HG03469 (cell line): ENCODE results near the gene HCST.
"Not testable (repeated sequence)": the region's sequence is repeated elsewhere in the genome, so short reads cannot be mapped to it uniquely, and the experiment has no call there.

Experiments
- ATAC-seq: cut with Tn5 transposase; IDR thresholded peaks from one replicate; pipeline ENCODE4 v1.9.1; 2021; ENCODE audit warnings: mild to moderate bottlenecking, moderate library complexity, moderate number of reproducible peaks; ENCODE audit not compliant: unreplicated experiment

The HCST gene, protein sequence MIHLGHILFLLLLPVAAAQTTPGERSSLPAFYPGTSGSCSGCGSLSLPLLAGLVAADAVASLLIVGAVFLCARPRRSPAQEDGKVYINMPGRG

DNA sequence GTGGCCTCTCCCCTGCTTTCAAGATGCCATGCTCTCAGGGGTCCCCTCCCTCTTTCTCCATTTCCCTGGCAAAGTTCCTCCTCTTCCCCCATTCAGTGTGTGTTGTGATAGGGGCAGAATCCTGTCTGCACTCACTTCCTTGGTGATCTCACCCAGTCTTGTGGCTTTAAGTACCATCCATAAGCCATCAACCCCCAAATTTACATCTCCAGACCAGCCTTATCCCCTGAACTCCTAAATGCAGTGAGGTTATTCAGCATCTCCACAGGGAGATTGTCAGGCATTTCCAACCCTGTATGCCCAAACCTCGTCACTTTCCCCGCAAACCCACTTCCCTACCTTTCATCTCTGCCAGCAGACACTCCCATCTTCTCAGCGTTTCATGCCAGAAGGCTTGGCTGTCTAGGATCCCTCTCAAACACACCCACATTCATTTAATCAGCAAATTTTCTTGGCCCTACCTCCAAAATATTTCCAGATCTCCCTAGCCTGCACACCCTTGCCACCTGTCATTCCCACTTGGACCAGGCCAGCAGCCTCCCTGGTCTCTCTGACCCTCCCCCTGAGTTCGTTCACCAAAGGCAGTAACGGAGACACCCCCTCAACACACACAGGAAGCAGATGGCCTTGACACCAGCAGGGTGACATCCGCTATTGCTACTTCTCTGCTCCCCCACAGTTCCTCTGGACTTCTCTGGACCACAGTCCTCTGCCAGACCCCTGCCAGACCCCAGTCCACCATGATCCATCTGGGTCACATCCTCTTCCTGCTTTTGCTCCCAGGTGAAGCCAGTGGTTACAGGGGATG, at the start of gene HCST:
HCST (plus strand) TSS at position 676 of the 808 bp plus-strand sequence; CDS start at position 741, 65 bp downstream.
- no peak for ATAC-seq

GRCh38 chr19:35853038-35853756, 49.1 kb upstream of the HCST start:
- ATAC-seq = no peak

GRCh38 chr19:35856546-35857149, 45.7 kb upstream of the HCST start, which contains the start of gene KIRREL2:
Gene KIRREL2, plus strand, starts transcription at chr19:35856911. Its CDS starts 209 bp downstream, at chr19:35857120.
- no peak for ATAC-seq

DNA sequence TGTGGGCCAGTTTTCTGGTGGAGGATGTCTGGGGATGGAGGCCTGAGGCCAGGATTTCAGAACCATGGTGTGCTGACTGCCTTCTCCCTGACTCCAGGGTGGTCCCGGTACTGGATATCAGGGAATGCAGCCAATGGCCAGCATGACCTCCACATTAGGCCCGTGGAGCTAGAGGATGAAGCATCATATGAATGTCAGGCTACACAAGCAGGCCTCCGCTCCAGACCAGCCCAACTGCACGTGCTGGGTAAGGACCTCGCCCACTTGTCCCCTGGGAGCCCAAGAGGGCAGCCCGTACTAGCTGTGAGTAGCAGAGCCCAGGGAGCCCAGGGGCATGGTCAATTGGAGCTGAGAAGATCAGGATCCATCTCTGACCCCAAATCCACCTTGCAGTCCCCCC, 44.0 kb upstream of the HCST start:
- no peak for ATAC-seq

- ATAC-seq = no peak
Observed at GRCh38 chr19:35859414-35859813, 42.9 kb upstream of the HCST start.

GRCh38 chr19:35860436-35860817, 41.9 kb upstream of the HCST start:
- no peak for ATAC-seq

GRCh38 chr19:35860818-35861639, 41.3 kb upstream of the HCST start:
- no peak for ATAC-seq

GRCh38 chr19:35861640-35862160, 40.6 kb upstream of the HCST start:
- ATAC-seq = no peak

GRCh38 chr19:35862528-35862927, 39.8 kb upstream of the HCST start:
- no peak for ATAC-seq

- no peak for ATAC-seq
Observed at GRCh38 chr19:35863018-35863417, 39.3 kb upstream of the HCST start.

DNA sequence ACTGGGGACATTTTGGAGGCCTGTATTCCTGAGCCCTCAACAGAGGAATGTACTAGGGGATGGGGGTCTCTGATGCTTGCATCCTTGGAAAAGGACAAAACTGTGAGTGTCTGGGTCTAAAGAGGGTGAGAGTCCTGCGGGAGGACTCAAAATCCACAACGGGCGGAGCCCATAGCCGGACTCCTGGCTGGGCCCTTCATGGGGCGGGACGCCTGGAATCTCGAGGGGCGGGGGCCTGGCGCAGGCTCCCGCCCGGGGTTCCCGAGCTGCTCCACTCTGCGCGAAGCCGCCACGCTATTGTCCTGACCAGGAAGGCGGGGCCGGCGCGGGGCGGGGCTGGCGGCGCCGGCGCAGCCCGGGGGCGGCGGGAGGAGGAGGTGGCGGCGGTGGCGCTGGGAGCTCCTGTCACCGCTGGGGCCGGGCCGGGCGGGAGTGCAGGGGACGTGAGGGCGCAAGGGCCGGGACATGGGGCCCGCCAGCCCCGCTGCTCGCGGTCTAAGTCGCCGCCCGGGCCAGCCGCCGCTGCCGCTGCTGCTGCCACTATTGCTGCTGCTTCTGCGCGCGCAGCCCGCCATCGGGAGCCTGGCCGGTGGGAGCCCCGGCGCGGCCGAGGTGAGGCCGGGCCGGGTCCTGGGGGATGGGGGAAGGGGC, 34.0 kb upstream of the HCST start, which contains the start of gene APLP1:
APLP1 (plus strand) TSS at position 403 of the 651 bp plus-strand sequence; CDS start at position 466, 63 bp downstream.
- ATAC-seq = no peak

DNA sequence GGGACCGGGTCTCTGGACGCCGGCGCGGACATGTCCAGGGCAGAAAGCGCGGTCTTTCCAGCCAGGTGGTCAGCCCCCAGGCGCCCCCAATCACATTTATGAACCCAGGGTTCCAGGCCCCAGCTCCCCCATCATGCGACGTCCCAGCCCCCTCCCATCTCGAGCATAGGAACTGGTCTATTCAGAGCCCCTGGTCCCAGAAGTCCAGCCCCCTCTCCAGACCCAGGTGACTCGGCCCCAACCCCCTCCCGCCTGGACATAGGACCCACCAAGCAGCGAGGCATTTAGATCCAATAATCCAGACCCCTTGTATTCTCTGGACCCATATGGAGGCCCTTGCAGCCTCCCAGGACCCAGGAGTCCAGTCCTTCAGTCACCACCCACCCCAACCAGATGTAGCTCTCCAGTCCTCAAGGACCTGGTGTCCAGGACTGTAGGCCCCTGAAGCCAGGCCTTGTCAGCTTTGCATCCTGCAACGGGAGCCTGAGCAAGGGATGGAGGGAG, 33.5 kb upstream of the HCST start:
- ATAC-seq = no peak

- ATAC-seq = peak; percentile 41
Observed at GRCh38 chr19:35869327-35870123, 32.8 kb upstream of the HCST start.

DNA sequence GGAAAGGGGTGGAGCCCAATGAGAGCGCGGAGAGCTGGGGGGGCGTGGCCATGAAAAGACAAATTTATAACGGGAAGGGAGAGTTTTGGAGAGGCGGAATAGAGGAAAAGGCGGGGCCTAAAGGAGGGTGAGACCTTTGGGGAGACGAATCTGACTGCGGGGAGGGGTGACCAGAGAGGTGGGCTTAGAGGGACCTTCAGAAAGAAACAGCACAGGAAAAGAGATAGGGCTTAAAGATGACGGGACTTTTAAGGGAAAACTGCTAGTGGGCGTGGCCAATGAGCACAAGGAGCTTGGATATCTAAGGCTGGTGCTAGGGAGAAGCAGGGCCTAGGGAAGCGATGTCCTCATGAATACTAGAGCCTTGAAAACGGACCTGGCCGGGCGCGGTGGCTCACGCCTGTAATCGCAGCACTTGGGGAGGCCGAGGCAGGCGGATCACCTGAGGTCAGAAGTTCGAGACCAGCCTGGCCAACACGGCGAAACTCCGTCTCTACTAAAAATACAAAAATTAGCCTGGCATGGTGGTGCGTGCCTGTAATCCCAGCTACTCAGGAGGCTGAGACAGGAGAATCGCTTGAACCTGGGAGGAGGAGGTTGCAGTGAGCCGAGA, 32.1 kb upstream of the HCST start:
- not testable (repeated sequence) for ATAC-seq

DNA sequence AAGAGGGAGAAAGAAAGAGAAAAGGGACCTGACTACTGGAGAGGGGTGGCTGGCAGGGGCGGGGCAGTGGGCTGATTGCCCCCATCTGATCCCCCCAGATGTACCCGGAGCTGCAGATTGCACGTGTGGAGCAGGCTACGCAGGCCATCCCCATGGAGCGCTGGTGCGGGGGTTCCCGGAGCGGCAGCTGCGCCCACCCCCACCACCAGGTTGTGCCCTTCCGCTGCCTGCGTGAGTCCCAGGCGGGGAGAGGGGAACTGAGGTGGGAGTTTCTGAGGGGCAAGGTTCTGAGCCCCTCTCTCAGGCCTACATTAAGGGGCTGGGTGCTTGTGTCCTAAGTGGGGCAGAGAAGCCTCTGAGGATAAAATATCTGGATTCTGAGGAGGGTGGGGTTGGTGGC, 31.5 kb upstream of the HCST start:
- ATAC-seq = no peak

GRCh38 chr19:35871611-35872010, 30.7 kb upstream of the HCST start:
- no peak for ATAC-seq

- no peak for ATAC-seq
Observed at GRCh38 chr19:35872180-35872579, 30.1 kb upstream of the HCST start.

DNA sequence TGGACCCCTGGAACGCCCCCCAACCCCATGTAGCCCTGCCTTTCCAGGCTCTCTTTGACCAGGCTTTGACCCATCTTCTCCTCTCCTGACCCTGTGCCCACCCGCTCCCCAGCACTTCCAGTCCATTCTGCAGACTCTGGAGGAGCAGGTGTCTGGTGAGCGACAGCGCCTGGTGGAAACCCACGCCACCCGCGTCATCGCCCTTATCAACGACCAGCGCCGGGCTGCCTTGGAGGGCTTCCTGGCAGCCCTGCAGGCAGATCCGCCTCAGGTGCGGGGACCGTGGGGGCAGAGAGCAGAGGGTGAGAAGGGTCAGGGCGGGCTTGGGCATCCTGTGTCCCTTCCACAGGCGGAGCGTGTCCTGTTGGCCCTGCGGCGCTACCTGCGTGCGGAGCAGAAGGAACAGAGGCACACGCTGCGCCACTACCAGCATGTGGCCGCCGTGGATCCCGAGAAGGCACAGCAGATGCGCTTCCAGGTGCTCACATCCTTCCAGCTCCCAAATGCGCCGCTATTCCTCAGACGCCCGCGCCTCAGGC, 27.9 kb upstream of the HCST start:
- ATAC-seq = no peak
